ENCODE results near the gene TAS2R14. TPM values are rescaled to one million over a fixed set of nuclear protein-coding genes. Genes with fewer than 3 reads are reported as not detected.

TAS2R14 gene
- polyA plus RNA-seq, 1 of the 3 experiments (the other 2 are of a cell fraction): 1.4 TPM

DNA sequence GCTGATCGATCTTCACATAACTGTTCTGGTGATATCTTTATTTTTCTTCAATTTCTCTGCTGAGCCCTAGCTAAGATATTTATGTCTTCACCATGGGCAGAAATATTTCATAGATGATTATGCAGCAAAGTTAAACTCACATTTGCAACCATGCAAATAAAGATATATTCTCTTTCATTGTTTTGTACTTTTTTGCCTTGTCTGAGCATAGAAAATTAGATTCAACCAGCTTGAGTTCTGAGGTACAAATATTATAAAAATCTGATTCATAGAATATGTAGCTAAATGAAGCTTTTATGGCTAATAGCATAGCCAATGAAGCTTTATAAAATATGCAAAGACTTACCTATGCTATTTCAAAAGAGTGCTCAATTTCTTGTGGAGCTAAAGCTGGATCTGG, 29.6 kb downstream of the TAS2R14 start, which contains the start of gene TAS2R13:
TAS2R13 (minus strand) TSS at position 101 of the 400 bp plus-strand sequence. CDS start 264 bp downstream, outside the sequence.
- Histone ChIP-seq H3K9me2 (no peaks in the 10 kb centered on the region), H3K27me3 (ENCODE audit: insufficient read depth) (no peaks in the 10 kb centered on the region), H4K20me1 (ENCODE audit: insufficient read depth) (no peaks in the 10 kb centered on the region), H3K9ac (no peak within 1 kb of the TSS), H3K79me2 (ENCODE audit: insufficient read depth) (no peaks in the 10 kb centered on the region), H3F3A (replicated peaks; ENCODE audit: insufficient read depth) (no peaks in the 10 kb centered on the region), H3K27ac (ENCODE audit: low read depth in 2 of 2, low read length in 1 of 2) (no peak within 1 kb of the TSS), H3K4me1 (ENCODE audit: control insufficient read depth in 1 of 2, insufficient read depth in 2 of 2, low read depth in 1 of 2, low read length in 1 of 2) (no peaks in the 10 kb centered on the region), H3K36me3 (replicated peaks in 1 of 2; ENCODE audit: control insufficient read depth in 1 of 2, insufficient read depth in 2 of 2, low read length in 1 of 2) (peaks cover 2 to 6% of the 10 kb centered on the region in 2 experiments), H3K9me3 (no peaks in the 10 kb centered on the region), H2AFZ (ENCODE audit: low read depth) (no peak within 1 kb of the TSS), H3K4me3 (ENCODE audit: low read depth in 2 of 2, low read length in 1 of 2) (no peak within 1 kb of the TSS), H3K4me2 (no peak within 1 kb of the TSS)
- 91% methylated on average over 1 of the region's 1 CpG for WGBS (ENCODE audit: low lambda C conversion rate)
- CTCF ChIA-PET: no interaction called here
- TF ChIP-seq TAF1 (IDR thresholded peaks at IDR 0.05; ENCODE audit: borderline replicate concordance, low read depth, low read length) (no peak), EZH2phosphoT487 (IDR thresholded peaks at IDR 0.05; ENCODE audit: borderline replicate concordance, low read depth) (no peak), RFX5 (IDR thresholded peaks at IDR 0.05; ENCODE audit: low read length) (no peak), POLR2AphosphoS5 (IDR thresholded peaks at IDR 0.05; ENCODE audit: low read depth, low read length) (no peak), RCOR1 (IDR thresholded peaks at IDR 0.05; ENCODE audit: low read length) (no peak), TEAD4 (IDR thresholded peaks at IDR 0.05; ENCODE audit: borderline replicate concordance, insufficient read depth) (no peak), NRF1 (IDR thresholded peaks at IDR 0.05; ENCODE audit: low read depth, low read length) (no peak), ELF1 (IDR thresholded peaks at IDR 0.05) (no peak), MEF2A (IDR thresholded peaks at IDR 0.05; ENCODE audit: borderline replicate concordance, low read depth) (no peak), RXRA (IDR thresholded peaks at IDR 0.05; ENCODE audit: borderline replicate concordance, low read depth) (no peak), JUND (IDR thresholded peaks at IDR 0.05) (no peak)
- TF ChIP-seq, protein P1, sequence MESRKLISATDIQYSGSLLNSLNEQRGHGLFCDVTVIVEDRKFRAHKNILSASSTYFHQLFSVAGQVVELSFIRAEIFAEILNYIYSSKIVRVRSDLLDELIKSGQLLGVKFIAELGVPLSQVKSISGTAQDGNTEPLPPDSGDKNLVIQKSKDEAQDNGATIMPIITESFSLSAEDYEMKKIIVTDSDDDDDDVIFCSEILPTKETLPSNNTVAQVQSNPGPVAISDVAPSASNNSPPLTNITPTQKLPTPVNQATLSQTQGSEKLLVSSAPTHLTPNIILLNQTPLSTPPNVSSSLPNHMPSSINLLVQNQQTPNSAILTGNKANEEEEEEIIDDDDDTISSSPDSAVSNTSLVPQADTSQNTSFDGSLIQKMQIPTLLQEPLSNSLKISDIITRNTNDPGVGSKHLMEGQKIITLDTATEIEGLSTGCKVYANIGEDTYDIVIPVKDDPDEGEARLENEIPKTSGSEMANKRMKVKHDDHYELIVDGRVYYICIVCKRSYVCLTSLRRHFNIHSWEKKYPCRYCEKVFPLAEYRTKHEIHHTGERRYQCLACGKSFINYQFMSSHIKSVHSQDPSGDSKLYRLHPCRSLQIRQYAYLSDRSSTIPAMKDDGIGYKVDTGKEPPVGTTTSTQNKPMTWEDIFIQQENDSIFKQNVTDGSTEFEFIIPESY (IDR thresholded peaks at IDR 0.05; ENCODE audit: borderline replicate concordance, low read depth): no peak
- TF ChIP-seq, protein P2, sequence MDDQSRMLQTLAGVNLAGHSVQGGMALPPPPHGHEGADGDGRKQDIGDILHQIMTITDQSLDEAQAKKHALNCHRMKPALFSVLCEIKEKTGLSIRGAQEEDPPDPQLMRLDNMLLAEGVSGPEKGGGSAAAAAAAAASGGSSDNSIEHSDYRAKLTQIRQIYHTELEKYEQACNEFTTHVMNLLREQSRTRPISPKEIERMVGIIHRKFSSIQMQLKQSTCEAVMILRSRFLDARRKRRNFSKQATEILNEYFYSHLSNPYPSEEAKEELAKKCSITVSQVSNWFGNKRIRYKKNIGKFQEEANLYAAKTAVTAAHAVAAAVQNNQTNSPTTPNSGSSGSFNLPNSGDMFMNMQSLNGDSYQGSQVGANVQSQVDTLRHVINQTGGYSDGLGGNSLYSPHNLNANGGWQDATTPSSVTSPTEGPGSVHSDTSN (IDR thresholded peaks at IDR 0.05): no peak
- TF ChIP-seq, protein P3, sequence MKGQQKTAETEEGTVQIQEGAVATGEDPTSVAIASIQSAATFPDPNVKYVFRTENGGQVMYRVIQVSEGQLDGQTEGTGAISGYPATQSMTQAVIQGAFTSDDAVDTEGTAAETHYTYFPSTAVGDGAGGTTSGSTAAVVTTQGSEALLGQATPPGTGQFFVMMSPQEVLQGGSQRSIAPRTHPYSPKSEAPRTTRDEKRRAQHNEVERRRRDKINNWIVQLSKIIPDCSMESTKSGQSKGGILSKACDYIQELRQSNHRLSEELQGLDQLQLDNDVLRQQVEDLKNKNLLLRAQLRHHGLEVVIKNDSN (IDR thresholded peaks at IDR 0.05; ENCODE audit: borderline replicate concordance, low read depth): no peak
- TF ChIP-seq, protein P4, sequence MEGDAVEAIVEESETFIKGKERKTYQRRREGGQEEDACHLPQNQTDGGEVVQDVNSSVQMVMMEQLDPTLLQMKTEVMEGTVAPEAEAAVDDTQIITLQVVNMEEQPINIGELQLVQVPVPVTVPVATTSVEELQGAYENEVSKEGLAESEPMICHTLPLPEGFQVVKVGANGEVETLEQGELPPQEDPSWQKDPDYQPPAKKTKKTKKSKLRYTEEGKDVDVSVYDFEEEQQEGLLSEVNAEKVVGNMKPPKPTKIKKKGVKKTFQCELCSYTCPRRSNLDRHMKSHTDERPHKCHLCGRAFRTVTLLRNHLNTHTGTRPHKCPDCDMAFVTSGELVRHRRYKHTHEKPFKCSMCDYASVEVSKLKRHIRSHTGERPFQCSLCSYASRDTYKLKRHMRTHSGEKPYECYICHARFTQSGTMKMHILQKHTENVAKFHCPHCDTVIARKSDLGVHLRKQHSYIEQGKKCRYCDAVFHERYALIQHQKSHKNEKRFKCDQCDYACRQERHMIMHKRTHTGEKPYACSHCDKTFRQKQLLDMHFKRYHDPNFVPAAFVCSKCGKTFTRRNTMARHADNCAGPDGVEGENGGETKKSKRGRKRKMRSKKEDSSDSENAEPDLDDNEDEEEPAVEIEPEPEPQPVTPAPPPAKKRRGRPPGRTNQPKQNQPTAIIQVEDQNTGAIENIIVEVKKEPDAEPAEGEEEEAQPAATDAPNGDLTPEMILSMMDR (IDR thresholded peaks at IDR 0.05): no peak
- POLR2A ChIA-PET: no interaction called here
- DNase-seq: no peak

Measured in SK-N-SH (cell line).